Stomach smooth muscle (tissue), 2 donors: ENCODE measurements around the gene LGALS13.
A peak's percentile ranks its signal among the peaks of the same experiment; 100 is the strongest.

Experiments used
- H3K27ac ChIP-seq: one replicate; pipeline ENCODE4 v1.7.0; 2013; ENCODE audit warnings: mild to moderate bottlenecking, low read length, inconsistent platforms
- H3K27me3 ChIP-seq, 2 donors: one replicate each; pipeline ENCODE4 v1.7.0; 2013; ENCODE audit warnings: low read length in 2 of 2; ENCODE audit not compliant: insufficient read depth in 2 of 2, control insufficient read depth in 1 of 2
- H3K36me3 ChIP-seq, 2 donors: one replicate each; pipeline ENCODE4 v1.7.0; 2013; ENCODE audit warnings: low read length in 2 of 2; ENCODE audit not compliant: control insufficient read depth in 2 of 2, insufficient read depth in 2 of 2
- H3K4me1 ChIP-seq: one replicate; pipeline ENCODE4 v1.7.0; 2013; ENCODE audit warnings: low read length; ENCODE audit not compliant: control insufficient read depth, insufficient read depth
- H3K4me3 ChIP-seq, 2 donors: one replicate each; pipeline ENCODE4 v1.7.0; 2013; ENCODE audit warnings: low read length in 2 of 2
- H3K9ac ChIP-seq, 2 donors: one replicate each; pipeline ENCODE4 v1.7.0; 2013; ENCODE audit warnings: low read length in 2 of 2, mild to moderate bottlenecking in 1 of 2
- H3K9me3 ChIP-seq, 2 donors: one replicate each; pipeline ENCODE4 v1.7.0; 2013; ENCODE audit warnings: low read length in 2 of 2; ENCODE audit not compliant: control insufficient read depth in 2 of 2
- donor health status: healthy.
- donor health status: Pancreatic carcinoma.

LGALS13 gene

GRCh38 chr19:39602224-39602623, at the start of gene LGALS13:
TSS of gene LGALS13 (plus strand) at chr19:39602524. CDS start at chr19:39602569, 45 bp downstream.
- Histone ChIP-seq H3K4me1 (no peaks in the 10 kb centered on the region), H3K9ac (no peak within 1 kb of the TSS), H3K9me3 (peaks cover 0 to 4% of the 10 kb centered on the region in 2 donors), H3K4me3 (no peak within 1 kb of the TSS), H3K27ac (no peak within 1 kb of the TSS), H3K27me3 (peaks cover 0 to 5% of the 10 kb centered on the region in 2 donors), H3K36me3 (no peaks in the 10 kb centered on the region)

- Histone ChIP-seq H3K27me3 (peaks cover 0 to 3% of the 10 kb centered on the region in 2 donors), H3K9ac (no peak overlapping the region)
These were observed 49.2 kb upstream of the LGALS13 start for GRCh38 chr19:39553082-39553652.

GRCh38 chr19:39554701-39555311, 47.5 kb upstream of the LGALS13 start:
- H3K4me3 ChIP-seq = no peak overlapping the region
- no peak overlapping the region for H3K27ac ChIP-seq
- no peak overlapping the region for H3K9ac ChIP-seq
- no peaks in the 10 kb centered on the region for H3K36me3 ChIP-seq
- no peaks in the 10 kb centered on the region for H3K9me3 ChIP-seq
- peaks cover 0 to 3% of the 10 kb centered on the region in 2 donors for H3K27me3 ChIP-seq
- no peaks in the 10 kb centered on the region for H3K4me1 ChIP-seq

More at GRCh38 chr19:39553082-39553652, 49.2 kb upstream of the LGALS13 start:
- no peaks in the 10 kb centered on the region for H3K36me3 ChIP-seq
- no peaks in the 10 kb centered on the region for H3K9me3 ChIP-seq
- H3K4me1 ChIP-seq = no peaks in the 10 kb centered on the region
- no peak overlapping the region for H3K27ac ChIP-seq
- H3K4me3 ChIP-seq = no peak overlapping the region

GRCh38 chr19:39555883-39556282, 46.4 kb upstream of the LGALS13 start:
- no peaks in the 10 kb centered on the region for H3K36me3 ChIP-seq
- H3K27ac ChIP-seq = no peak overlapping the region
- no peak overlapping the region for H3K4me3 ChIP-seq
- H3K27me3 ChIP-seq = peaks cover 0 to 3% of the 10 kb centered on the region in 2 donors
- H3K9ac ChIP-seq = no peak overlapping the region
- no peaks in the 10 kb centered on the region for H3K4me1 ChIP-seq
- no peaks in the 10 kb centered on the region for H3K9me3 ChIP-seq

GRCh38 chr19:39557811-39558623, 44.3 kb upstream of the LGALS13 start:
- no peaks in the 10 kb centered on the region for H3K4me1 ChIP-seq
- H3K4me3 ChIP-seq = peak overlapping the region in 1 of 2 donors; percentile 36
- no peak overlapping the region for H3K27ac ChIP-seq

GRCh38 chr19:39558624-39559117, 43.7 kb upstream of the LGALS13 start:
- Histone ChIP-seq H3K36me3 (no peaks in the 10 kb centered on the region), H3K27ac (no peak overlapping the region)

More at GRCh38 chr19:39557811-39558623, 44.3 kb upstream of the LGALS13 start:
- Histone ChIP-seq H3K36me3 (no peaks in the 10 kb centered on the region), H3K27me3 (peaks cover 0 to 2% of the 10 kb centered on the region in 2 donors), H3K9me3 (no peaks in the 10 kb centered on the region), H3K9ac (no peak overlapping the region)

GRCh38 chr19:39563408-39563807, 38.9 kb upstream of the LGALS13 start:
- H3K36me3 ChIP-seq = no peaks in the 10 kb centered on the region
- peaks cover 0 to 9% of the 10 kb centered on the region in 2 donors for H3K27me3 ChIP-seq
- H3K9me3 ChIP-seq = no peaks in the 10 kb centered on the region
- H3K4me3 ChIP-seq = no peak overlapping the region
- H3K9ac ChIP-seq = no peak overlapping the region
- H3K27ac ChIP-seq = no peak overlapping the region
- H3K4me1 ChIP-seq = no peaks in the 10 kb centered on the region

More at GRCh38 chr19:39558624-39559117, 43.7 kb upstream of the LGALS13 start:
- no peaks in the 10 kb centered on the region for H3K4me1 ChIP-seq
- peaks cover 0 to 5% of the 10 kb centered on the region in 2 donors for H3K27me3 ChIP-seq
- H3K9ac ChIP-seq = no peak overlapping the region
- H3K9me3 ChIP-seq = no peaks in the 10 kb centered on the region
- H3K4me3 ChIP-seq = no peak overlapping the region

- H3K9me3 ChIP-seq = no peaks in the 10 kb centered on the region
- no peak overlapping the region for H3K4me3 ChIP-seq
- no peaks in the 10 kb centered on the region for H3K4me1 ChIP-seq
- H3K27ac ChIP-seq = no peak overlapping the region
- peaks cover 0 to 9% of the 10 kb centered on the region in 2 donors for H3K27me3 ChIP-seq
- H3K9ac ChIP-seq = no peak overlapping the region
- no peaks in the 10 kb centered on the region for H3K36me3 ChIP-seq
These were observed 36.3 kb upstream of the LGALS13 start for GRCh38 chr19:39566064-39566463.

GRCh38 chr19:39568604-39569003, 33.7 kb upstream of the LGALS13 start:
- Histone ChIP-seq H3K27me3 (peaks cover 0 to 4% of the 10 kb centered on the region in 2 donors), H3K9me3 (no peaks in the 10 kb centered on the region), H3K4me1 (no peaks in the 10 kb centered on the region), H3K27ac (no peak overlapping the region), H3K4me3 (no peak overlapping the region), H3K9ac (no peak overlapping the region), H3K36me3 (no peaks in the 10 kb centered on the region)

- H3K4me1 ChIP-seq = no peaks in the 10 kb centered on the region
- H3K27me3 ChIP-seq = peaks cover 3 to 8% of the 10 kb centered on the region in 2 donors
- no peak overlapping the region for H3K4me3 ChIP-seq
- H3K36me3 ChIP-seq = no peaks in the 10 kb centered on the region
- H3K27ac ChIP-seq = no peak overlapping the region
- H3K9ac ChIP-seq = no peak overlapping the region
- H3K9me3 ChIP-seq = peaks cover 0 to 3% of the 10 kb centered on the region in 2 donors
These were observed 19.9 kb upstream of the LGALS13 start for GRCh38 chr19:39582442-39582841.
